GM12891 (cell line): Measurements from ENCODE around the gene FSCB.

Experiments used
- DNase-seq: peaks from one replicate; pipeline ENCODE4 v3.0.0; 2011; ENCODE audit warnings: low spot score; ENCODE audit not compliant: insufficient read length
- FAIRE-seq: peaks from 2 replicates; lab custom pipeline; 2011; peaks lifted over from hg19 to GRCh38; lab: Jason Lieb, UNC
- PAX5 ChIP-seq: IDR thresholded peaks from 2 replicates; pipeline ENCODE4 v1.6.1; 2011; ENCODE audit warnings: low read length, moderate library complexity, mild to moderate bottlenecking; ENCODE audit not compliant: insufficient read depth, severe bottlenecking
- POLR2A ChIP-seq: IDR thresholded peaks from 2 replicates; pipeline ENCODE4 v1.6.1; 2011; ENCODE audit warnings: low read depth, low read length, control low read depth
- POLR2AphosphoS5 ChIP-seq: IDR thresholded peaks from 2 replicates; pipeline ENCODE4 v1.6.1; 2011; ENCODE audit warnings: low read depth, low read length, control low read depth
- POU2F2 ChIP-seq: IDR thresholded peaks from 2 replicates; pipeline ENCODE4 v1.6.1; 2011; ENCODE audit warnings: low read depth, mild to moderate bottlenecking, control low read depth, low read length, moderate library complexity
- SPI1 ChIP-seq: IDR thresholded peaks from 2 replicates; pipeline ENCODE4 v1.6.1; 2011; ENCODE audit warnings: low read depth, low read length, control low read depth
- TAF1 ChIP-seq: IDR thresholded peaks from 2 replicates; pipeline ENCODE4 v1.6.1; 2011; ENCODE audit warnings: low read depth, low read length, control low read depth

Gene FSCB

DNA sequence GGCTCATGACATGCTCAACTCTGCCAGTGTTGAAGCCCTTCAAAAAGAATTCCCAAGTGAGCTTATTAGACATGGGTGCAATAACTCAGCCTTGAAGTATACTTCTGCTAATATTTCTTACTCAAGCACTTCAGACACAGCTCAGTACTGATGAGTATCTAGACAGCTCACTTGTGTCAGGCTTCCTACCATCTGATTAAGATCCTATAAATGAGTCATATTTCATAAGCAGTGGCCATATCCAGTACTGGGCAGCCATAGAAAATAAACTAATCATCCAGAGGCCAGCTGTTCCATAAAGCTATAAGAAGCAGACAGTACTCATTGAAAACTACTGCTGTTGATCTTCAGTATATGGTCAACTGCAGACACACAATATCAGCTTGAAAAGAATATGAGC, 12.9 kb downstream of the FSCB start:
- FAIRE-seq, result no peak
- TF ChIP-seq TAF1, result no peak
- no peak for TF ChIP-seq PAX5
- TF ChIP-seq POLR2AphosphoS5, result no peak
- no peak for TF ChIP-seq POU2F2
- no peak for TF ChIP-seq SPI1
- no peak for TF ChIP-seq POLR2A
- no peak for DNase-seq

DNA sequence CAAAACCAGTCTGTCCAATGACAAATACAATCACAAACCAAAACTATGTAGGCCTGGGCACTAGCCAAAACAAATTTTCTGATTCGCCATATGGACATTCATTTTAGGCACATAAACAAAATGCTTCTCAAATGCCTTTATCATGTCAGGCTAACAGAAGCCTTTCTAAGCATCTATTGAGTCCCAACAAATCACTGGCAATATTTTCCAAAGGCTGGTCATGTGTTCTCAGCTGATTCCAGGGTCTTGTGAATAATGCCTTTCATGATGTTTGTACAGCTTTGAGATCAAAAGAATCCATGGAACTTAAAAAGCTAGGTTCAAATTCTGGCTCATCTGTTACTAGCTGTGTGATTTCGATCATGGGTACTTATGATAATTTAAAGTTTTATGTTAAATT, 16.1 kb downstream of the FSCB start:
- TF ChIP-seq PAX5, result no peak
- TF ChIP-seq POU2F2, result no peak
- TF ChIP-seq POLR2AphosphoS5, result no peak
- no peak for TF ChIP-seq POLR2A
- no peak for TF ChIP-seq TAF1
- no peak for TF ChIP-seq SPI1
- DNase-seq (no peak), FAIRE-seq (no peak)

DNA sequence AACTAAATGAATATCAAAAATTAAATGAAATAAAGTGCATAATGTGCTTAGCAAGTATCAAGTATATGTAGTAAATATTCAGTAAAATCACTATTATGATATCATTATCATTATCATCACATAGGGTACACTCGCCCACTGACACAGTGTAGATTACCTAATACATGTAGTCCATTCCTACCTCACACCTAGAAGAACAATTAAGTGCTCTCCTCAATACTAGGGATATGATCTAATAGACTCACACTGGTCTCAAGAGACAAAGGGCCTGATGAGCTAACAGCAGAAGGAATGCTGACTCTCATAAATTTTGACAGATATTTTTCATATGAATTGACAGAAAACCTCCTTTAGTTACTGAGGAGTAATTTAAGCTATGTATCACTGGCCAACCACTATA, 29.1 kb downstream of the FSCB start:
- DNase-seq, result no peak
- FAIRE-seq, result no peak
- TF ChIP-seq TAF1 (no peak), POU2F2 (no peak), SPI1 (no peak), POLR2AphosphoS5 (no peak)

DNA sequence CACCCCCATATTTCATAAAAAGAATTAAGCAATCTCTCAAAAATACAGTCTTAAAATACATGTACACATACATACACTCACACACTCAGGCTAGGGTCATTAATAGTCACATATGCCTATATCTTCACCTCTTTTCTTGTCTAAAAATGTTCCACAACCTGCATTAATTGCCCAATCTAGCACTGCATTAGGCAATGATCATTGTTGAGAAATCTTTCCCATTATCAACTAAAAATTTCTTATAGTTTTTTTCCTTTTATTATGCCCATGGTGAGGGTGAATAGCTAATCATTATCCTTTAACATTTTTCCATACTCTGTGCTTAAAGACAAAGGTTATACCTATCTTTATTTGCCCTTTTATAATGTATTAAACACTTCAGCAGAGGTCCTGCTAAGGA, 38.3 kb downstream of the FSCB start:
- DNase-seq (no peak), FAIRE-seq (no peak)
- TF ChIP-seq SPI1, result no peak
- TF ChIP-seq POLR2A, result no peak
- no peak for TF ChIP-seq TAF1
- no peak for TF ChIP-seq POU2F2
- no peak for TF ChIP-seq PAX5
- TF ChIP-seq POLR2AphosphoS5, result no peak

DNA sequence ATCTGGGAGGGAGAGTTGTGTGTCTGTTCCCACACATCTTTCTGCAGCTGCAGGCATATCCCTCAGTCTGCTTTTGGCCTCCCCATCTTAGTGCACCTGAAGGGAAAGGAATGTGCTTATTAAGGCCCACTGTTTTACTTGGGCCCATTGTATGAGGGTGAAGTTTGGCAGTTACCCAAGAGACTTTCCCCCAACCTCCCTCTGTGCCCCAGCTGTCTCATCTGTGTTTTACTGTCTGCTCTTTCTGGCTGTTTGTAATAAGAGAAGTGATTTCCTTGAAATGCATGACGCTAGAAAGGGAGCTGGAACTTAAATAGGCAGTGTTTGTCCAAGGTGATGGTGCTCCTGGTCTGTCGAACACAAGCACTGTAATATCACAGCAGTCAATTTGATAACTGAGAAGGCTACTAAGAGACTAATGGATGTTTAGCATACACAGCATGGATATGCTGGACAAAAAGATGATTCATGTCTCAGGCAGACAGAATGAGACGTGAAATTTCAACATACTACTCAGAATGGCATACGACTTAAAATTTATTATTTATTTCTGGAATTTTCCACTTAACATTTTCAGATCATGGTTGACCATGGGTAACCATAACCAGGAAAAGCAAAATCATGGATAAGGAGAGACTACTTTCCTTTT, 43.6 kb downstream of the FSCB start:
- TF ChIP-seq POU2F2 (no peak), POLR2A (no peak), POLR2AphosphoS5 (no peak), SPI1 (no peak), TAF1 (no peak), PAX5 (no peak)
- FAIRE-seq (no peak), DNase-seq (no peak)

DNA sequence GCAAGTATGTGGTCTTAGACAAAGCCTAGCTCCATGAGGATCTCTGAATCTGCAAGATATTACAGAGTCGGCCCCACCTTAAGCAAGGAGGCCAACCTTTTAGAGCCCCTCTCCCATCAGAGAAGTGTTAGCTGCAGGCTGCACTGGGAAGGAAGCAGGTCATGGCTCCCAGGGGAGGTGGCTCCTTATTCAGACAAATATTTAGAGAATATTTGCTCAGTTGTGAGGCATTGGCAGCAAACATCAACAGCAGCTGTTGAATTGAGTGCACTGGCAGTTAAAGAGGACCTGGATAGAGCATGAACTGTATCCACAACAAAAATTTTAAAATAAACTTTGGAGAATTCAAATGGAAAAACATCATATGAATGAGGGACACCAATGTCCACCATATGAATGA, 44.7 kb downstream of the FSCB start:
- DNase-seq, result no peak
- no peak for FAIRE-seq
- TF ChIP-seq POLR2AphosphoS5, result no peak
- TF ChIP-seq SPI1, result no peak

DNA sequence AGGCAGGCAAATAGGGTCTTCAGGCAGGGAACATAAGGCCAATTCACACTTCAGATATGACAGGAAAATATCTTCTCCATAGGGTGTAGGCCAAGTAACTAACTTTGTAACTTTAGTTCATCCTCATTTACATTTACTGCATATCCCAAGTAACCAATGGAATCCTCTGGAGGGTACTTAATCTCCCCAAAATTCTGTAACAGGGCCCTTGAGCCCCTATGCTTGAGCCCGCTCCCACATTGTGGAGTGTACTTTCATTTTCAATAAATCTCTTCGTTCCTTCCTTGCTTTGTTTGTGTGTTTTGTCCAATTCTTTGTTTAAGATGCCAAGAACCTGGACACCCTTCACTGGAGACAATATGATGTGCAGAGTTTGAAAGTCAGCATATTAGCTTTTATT, 45.3 kb downstream of the FSCB start:
- FAIRE-seq (no peak), DNase-seq (no peak)
- TF ChIP-seq TAF1 (no peak), POLR2A (no peak), POLR2AphosphoS5 (no peak), SPI1 (no peak), PAX5 (no peak), POU2F2 (no peak)
